ENCODE data around the gene RPP14. TPM values are rescaled to one million over a fixed set of nuclear protein-coding genes. Genes with fewer than 3 reads are reported as not detected.
"Not testable (repeated sequence)": the region's sequence is repeated elsewhere in the genome, so short reads cannot be mapped to it uniquely, and the experiment has no call there.

RPP14 gene
- total RNA-seq, 4 donors from 2014 or later = 9.2 to 25.1 (median 18.8) TPM

DNA sequence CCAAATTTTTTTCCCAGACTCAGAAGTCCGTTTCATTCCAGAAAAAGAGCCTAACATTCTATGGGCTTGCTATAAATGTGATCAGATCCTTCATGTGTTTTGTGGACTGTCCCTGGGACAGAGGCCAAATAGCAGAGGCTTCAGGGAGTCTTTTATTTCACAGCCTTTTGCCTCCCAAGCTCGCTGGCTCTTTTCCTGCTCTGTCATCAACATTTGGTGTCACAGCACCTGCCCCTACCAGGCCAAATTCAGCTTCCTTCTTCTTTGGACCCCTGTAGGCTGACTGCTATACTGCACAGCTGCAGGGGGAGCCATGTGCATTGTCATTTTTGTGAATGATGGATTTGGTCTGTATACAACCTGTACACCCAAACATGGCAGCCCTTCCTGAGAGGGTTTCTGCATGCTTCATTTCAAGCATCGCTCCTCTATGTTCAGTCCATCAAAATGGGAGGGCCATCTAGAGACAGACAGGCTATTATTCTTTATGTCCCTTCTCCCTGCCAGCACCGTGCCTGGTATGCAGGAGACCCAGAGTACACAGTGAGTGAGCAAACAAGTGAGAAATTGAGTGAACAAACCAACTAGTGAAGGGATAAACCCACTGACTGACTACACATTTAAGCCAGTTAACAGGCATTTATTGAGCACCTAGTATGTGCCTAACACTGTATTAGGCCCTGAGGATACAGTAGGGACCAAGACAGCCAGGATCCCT lies 17.9 kb upstream of the RPP14 start:
- H3K27me3 ChIP-seq = no peaks in the 10 kb centered on the region
- in situ Hi-C loops (cut with MboI; ENCODE audit: low pct_ligation_motif_present in 1 of 4, low pct_unique_long_range_greater_than_20kb in 1 of 4, low sequenced_read_pairs in 3 of 4) (no loop called here), intact Hi-C loops (cut with DNase I; ENCODE audit: low total_unique reads) (no loop called here)
- H3K9me3 ChIP-seq = no peaks in the 10 kb centered on the region
- WGBS, 2 donors (ENCODE audit: low coverage in 1 of 2) = 72 to 78% methylated on average over 2 to 4 of the region's 4 CpGs
- no peak for DNase-seq
- H3K27ac ChIP-seq = no peak overlapping the region
- peaks cover 0 to 18% (median 4%) of the 10 kb centered on the region in 4 donors for H3K36me3 ChIP-seq
- H3K4me3 ChIP-seq = no peak overlapping the region
- H3K4me1 ChIP-seq = no peaks in the 10 kb centered on the region
- TF ChIP-seq POLR2A (IDR thresholded peaks at IDR 0.05) = no peak
- TF ChIP-seq, protein P1, sequence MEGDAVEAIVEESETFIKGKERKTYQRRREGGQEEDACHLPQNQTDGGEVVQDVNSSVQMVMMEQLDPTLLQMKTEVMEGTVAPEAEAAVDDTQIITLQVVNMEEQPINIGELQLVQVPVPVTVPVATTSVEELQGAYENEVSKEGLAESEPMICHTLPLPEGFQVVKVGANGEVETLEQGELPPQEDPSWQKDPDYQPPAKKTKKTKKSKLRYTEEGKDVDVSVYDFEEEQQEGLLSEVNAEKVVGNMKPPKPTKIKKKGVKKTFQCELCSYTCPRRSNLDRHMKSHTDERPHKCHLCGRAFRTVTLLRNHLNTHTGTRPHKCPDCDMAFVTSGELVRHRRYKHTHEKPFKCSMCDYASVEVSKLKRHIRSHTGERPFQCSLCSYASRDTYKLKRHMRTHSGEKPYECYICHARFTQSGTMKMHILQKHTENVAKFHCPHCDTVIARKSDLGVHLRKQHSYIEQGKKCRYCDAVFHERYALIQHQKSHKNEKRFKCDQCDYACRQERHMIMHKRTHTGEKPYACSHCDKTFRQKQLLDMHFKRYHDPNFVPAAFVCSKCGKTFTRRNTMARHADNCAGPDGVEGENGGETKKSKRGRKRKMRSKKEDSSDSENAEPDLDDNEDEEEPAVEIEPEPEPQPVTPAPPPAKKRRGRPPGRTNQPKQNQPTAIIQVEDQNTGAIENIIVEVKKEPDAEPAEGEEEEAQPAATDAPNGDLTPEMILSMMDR (IDR thresholded peaks at IDR 0.05) = no peak
- no peak for TF ChIP-seq EP300 (IDR thresholded peaks at IDR 0.05; ENCODE audit: low read depth)
- TF ChIP-seq POLR2AphosphoS5 (IDR thresholded peaks at IDR 0.05) = no peak

DNA sequence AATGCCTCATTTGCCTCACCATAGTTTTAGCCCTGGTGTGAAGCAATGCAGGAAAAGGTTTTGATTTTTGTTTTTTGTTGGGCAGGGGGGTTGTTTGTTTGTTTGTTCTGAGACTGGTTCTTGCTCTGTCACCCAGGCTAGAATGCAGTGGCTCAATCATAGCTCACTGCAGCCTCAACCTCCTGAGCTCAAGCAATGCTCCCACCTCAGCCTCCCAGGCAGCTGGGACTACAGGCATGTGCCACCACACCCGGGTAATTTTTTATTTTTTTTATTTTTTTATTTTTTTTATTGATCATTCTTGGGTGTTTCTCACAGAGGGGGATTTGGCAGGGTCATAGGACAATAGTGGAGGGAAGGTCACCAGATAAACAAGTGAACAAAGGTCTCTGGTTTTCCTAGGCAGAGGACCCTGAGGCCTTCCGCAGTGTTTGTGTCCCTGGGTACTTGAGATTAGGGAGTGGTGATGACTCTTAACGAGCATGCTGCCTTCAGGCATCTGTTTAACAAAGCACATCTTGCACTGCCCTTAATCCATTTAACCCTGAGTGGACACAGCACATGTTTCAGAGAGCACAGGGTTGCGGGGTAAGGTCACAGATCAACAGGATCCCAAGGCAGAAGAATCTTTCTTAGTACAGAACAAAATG lies 17.0 kb upstream of the RPP14 start:
- H3K9me3 ChIP-seq; H3K4me1 ChIP-seq; H3K27me3 ChIP-seq; DNase-seq; intact Hi-C loops (cut with DNase I; ENCODE audit: low total_unique reads); H3K27ac ChIP-seq; in situ Hi-C loops (cut with MboI; ENCODE audit: low pct_ligation_motif_present in 1 of 4, low pct_unique_long_range_greater_than_20kb in 1 of 4, low sequenced_read_pairs in 3 of 4); H3K4me3 ChIP-seq: not testable (repeated sequence)
- H3K36me3 ChIP-seq = peaks cover 0 to 18% (median 4%) of the 10 kb centered on the region in 4 donors
- 92% methylated on average over 3 of the region's 4 CpGs; no CpG with 5 or more reads in 1 of the 2 donors for WGBS, 2 donors (ENCODE audit: low coverage in 1 of 2)

DNA sequence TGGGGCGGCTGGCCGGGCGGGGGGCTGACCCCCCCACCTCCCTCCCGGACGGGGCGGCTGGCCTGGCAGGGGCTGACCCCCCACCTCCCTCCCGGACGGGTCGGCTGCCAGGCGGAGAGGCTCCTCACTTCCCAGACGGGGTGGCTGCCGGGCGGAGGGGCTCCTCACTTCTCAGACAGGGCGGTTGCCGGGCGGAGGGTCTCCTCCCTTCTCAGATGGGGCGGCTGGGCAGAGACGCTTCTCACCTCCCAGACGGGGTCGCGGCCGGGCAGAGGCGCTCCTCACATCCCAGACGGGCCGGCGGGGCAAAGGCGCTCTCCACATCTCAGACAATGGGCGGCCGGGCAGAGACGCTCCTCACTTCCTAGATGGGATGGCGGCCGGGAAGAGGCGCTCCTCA lies 15.6 kb upstream of the RPP14 start:
- 97% methylated on average over 7 of the region's 33 CpGs; no CpG with 5 or more reads in 1 of the 2 donors for WGBS, 2 donors (ENCODE audit: low coverage in 1 of 2)
- DNase-seq; H3K27me3 ChIP-seq; H3K4me1 ChIP-seq; H3K27ac ChIP-seq; H3K9me3 ChIP-seq; intact Hi-C loops (cut with DNase I; ENCODE audit: low total_unique reads); H3K4me3 ChIP-seq: not testable (repeated sequence)
- in situ Hi-C loops (cut with MboI; ENCODE audit: low pct_ligation_motif_present in 1 of 4, low pct_unique_long_range_greater_than_20kb in 1 of 4, low sequenced_read_pairs in 3 of 4) = loop anchor here in 1 of 4 donors (10.0 kb wide), 1 partner anchor 46 kb away; no protein-coding TSS in a partner anchor
- peaks cover 0 to 18% (median 4%) of the 10 kb centered on the region in 4 donors for H3K36me3 ChIP-seq

DNA sequence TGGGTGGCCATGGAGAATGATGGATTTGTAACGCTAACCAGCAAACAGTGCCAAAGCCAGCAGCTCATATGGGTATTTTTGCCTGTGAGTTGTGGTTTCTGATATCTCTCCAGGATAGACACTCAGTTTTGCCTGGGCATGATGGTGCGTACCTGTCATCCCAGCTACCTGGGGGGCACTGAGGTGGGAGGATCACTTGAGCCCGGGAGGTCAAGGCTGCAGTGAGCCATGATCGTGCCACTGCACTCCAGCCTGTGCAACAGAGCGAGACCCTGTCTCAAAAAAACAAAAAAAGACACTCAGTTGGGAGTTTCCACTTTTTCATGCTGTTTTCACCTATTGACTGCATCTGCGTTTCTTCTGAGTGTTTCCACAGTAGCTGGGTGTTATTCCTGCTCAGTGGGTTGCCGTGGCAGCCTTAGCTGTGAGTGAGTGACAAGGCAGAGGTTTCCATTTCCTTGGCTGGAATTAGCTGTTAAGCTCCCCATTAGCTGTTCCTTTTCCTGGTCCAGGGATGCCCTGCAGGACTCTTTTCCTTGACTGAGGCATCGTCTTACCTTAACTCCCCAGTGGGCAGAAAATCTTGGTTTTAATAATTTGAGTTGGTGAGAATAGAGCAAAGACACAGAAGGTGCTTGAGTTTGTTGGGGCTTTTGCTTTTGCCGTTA lies 14.2 kb upstream of the RPP14 start:
- intact Hi-C loops (cut with DNase I; ENCODE audit: low total_unique reads) (no loop called here), in situ Hi-C loops (cut with MboI; ENCODE audit: low pct_ligation_motif_present in 1 of 4, low pct_unique_long_range_greater_than_20kb in 1 of 4, low sequenced_read_pairs in 3 of 4) (loop anchor here in 1 of 4 donors (10.0 kb wide), 1 partner anchor 47 kb away; no protein-coding TSS in a partner anchor)
- Histone ChIP-seq H3K4me3 (no peak overlapping the region), H3K4me1 (no peaks in the 10 kb centered on the region), H3K27me3 (no peaks in the 10 kb centered on the region), H3K9me3 (no peaks in the 10 kb centered on the region), H3K36me3 (peaks cover 0 to 18% (median 3%) of the 10 kb centered on the region in 4 donors), H3K27ac (no peak overlapping the region)
- no peak for DNase-seq
- TF ChIP-seq POLR2A (IDR thresholded peaks at IDR 0.05) = no peak
- no peak for TF ChIP-seq EP300 (IDR thresholded peaks at IDR 0.05; ENCODE audit: low read depth)
- no peak for TF ChIP-seq POLR2AphosphoS5 (IDR thresholded peaks at IDR 0.05)
- TF ChIP-seq, protein P1 (IDR thresholded peaks at IDR 0.05) = no peak
- WGBS, 2 donors (ENCODE audit: low coverage in 1 of 2) = 74 to 85% methylated on average over 4 to 9 of the region's 9 CpGs

DNA sequence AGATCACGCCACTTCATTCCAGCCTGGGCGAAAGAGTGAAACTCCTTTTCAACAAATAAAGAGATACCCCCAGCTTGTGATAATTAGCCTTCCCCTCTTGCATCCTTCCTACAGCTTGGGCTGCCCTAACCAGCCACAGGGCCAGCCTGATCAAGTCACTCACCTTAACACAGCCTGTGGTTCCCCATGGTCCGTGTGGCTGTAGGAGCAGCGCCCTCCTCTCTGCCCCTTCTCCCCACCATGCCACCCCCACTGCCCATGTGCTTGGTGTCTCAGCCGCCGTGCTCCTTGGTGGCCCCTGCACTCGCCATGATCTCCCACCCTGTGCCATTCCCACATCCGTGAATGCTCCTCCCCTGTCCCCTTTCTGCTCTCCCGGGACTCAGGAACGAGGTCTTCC lies 13.2 kb upstream of the RPP14 start:
- peaks cover 0 to 8% (median 0%) of the 10 kb centered on the region in 4 donors for H3K36me3 ChIP-seq
- H3K4me1 ChIP-seq = no peaks in the 10 kb centered on the region
- no peak overlapping the region for H3K4me3 ChIP-seq
- no peaks in the 10 kb centered on the region for H3K9me3 ChIP-seq
- in situ Hi-C loops (cut with MboI; ENCODE audit: low pct_ligation_motif_present in 1 of 4, low pct_unique_long_range_greater_than_20kb in 1 of 4, low sequenced_read_pairs in 3 of 4) (loop anchor here in 1 of 4 donors (10.0 kb wide), 1 partner anchor 48 kb away; no protein-coding TSS in a partner anchor), intact Hi-C loops (cut with DNase I; ENCODE audit: low total_unique reads) (no loop called here)
- DNase-seq = no peak
- H3K27me3 ChIP-seq = no peaks in the 10 kb centered on the region
- H3K27ac ChIP-seq = no peak overlapping the region
- no peak for TF ChIP-seq POLR2AphosphoS5 (IDR thresholded peaks at IDR 0.05)
- no peak for TF ChIP-seq EP300 (IDR thresholded peaks at IDR 0.05; ENCODE audit: low read depth)
- no peak for TF ChIP-seq POLR2A (IDR thresholded peaks at IDR 0.05)
- TF ChIP-seq, protein P1 (IDR thresholded peaks at IDR 0.05) = no peak
- WGBS, 2 donors (ENCODE audit: low coverage in 1 of 2) = 50 to 80% methylated on average over 1 to 10 of the region's 10 CpGs
